Mesenchymal stem cell (in vitro differentiated cells and primary cell): ENCODE measurements around the gene OR5L1.

Experiments
- DNase-seq: peaks from one replicate; pipeline ENCODE4 v3.0.0-alpha.2; 2013
- H2AFZ ChIP-seq: one replicate; pipeline ENCODE4 v1.6.1; 2013; ENCODE audit warnings: low read depth, mild to moderate bottlenecking, control low read depth, inconsistent platforms, low read length, moderate library complexity
- H2AK5ac ChIP-seq: 2 replicates; pipeline ENCODE4 v1.6.1; 2013; ENCODE audit warnings: low read length, moderate library complexity, mild to moderate bottlenecking, inconsistent platforms; ENCODE audit not compliant: severe bottlenecking
- H2BK120ac ChIP-seq: one replicate; pipeline ENCODE4 v1.6.1; 2013; ENCODE audit warnings: low read depth, mild to moderate bottlenecking, inconsistent platforms, low read length, moderate library complexity
- H2BK12ac ChIP-seq, 2 experiments: one replicate each; pipeline ENCODE4 v1.6.1; 2013; ENCODE audit warnings: inconsistent platforms in 2 of 2, low read length in 2 of 2, mild to moderate bottlenecking in 2 of 2, moderate library complexity in 2 of 2, control low read depth in 1 of 2
- H2BK15ac ChIP-seq: one replicate; pipeline ENCODE4 v1.6.1; 2013; ENCODE audit warnings: mild to moderate bottlenecking, low read depth, inconsistent platforms; ENCODE audit not compliant: poor library complexity, severe bottlenecking
- H2BK5ac ChIP-seq: 2 replicates; pipeline ENCODE4 v1.6.1; 2013; ENCODE audit warnings: low read depth, mild to moderate bottlenecking, low read length, control low read depth, inconsistent platforms; ENCODE audit not compliant: poor library complexity, severe bottlenecking
- H3K14ac ChIP-seq, 2 experiments: one replicate each; pipeline ENCODE4 v1.6.1; 2013; ENCODE audit warnings: inconsistent platforms in 2 of 2, low read length in 2 of 2, control low read depth in 1 of 2, mild to moderate bottlenecking in 1 of 2, moderate library complexity in 1 of 2
- H3K18ac ChIP-seq, 2 experiments: one replicate each; pipeline ENCODE4 v1.6.1; 2013; ENCODE audit warnings: inconsistent platforms in 2 of 2, low read length in 2 of 2, control low read depth in 1 of 2, low read depth in 1 of 2, mild to moderate bottlenecking in 1 of 2
- H3K23ac ChIP-seq, 2 experiments: one replicate each; pipeline ENCODE4 v1.6.1; 2013; ENCODE audit warnings: inconsistent platforms in 2 of 2, low read length in 2 of 2, mild to moderate bottlenecking in 2 of 2, moderate library complexity in 2 of 2, control low read depth in 1 of 2
- H3K27ac ChIP-seq: 2 replicates; pipeline ENCODE4 v1.5.1; 2013; ENCODE audit warnings: mild to moderate bottlenecking, moderate library complexity, low read length, control low read depth, inconsistent platforms; ENCODE audit not compliant: poor library complexity, severe bottlenecking
- H3K27me3 ChIP-seq, 2 experiments: 2 replicates each; pipeline versions ENCODE4 v1.6.1 to v1.7.0; 2013; ENCODE audit warnings: low read length in 2 of 2, mild to moderate bottlenecking in 2 of 2, moderate library complexity in 2 of 2, control low read depth in 1 of 2, inconsistent platforms in 1 of 2; ENCODE audit not compliant: control insufficient read depth in 1 of 2, insufficient read depth in 1 of 2
- H3K36me3 ChIP-seq, 2 experiments: 2 replicates each; pipeline versions ENCODE4 v1.6.1 to v1.7.0; 2013; ENCODE audit warnings: low read length in 2 of 2, control low read depth in 1 of 2, inconsistent platforms in 1 of 2, low read depth in 1 of 2, mild to moderate bottlenecking in 1 of 2; ENCODE audit not compliant: insufficient read depth in 2 of 2, control insufficient read depth in 1 of 2
- H3K4ac ChIP-seq, 2 experiments: one replicate each; pipeline ENCODE4 v1.6.1; 2013; ENCODE audit warnings: inconsistent platforms in 2 of 2, low read length in 2 of 2, mild to moderate bottlenecking in 2 of 2, moderate library complexity in 2 of 2, control low read depth in 1 of 2, low read depth in 1 of 2
- H3K4me1 ChIP-seq: 2 replicates; pipeline ENCODE4 v1.6.1; 2013; ENCODE audit warnings: low read depth, low read length, control low read depth; ENCODE audit not compliant: control insufficient read depth, insufficient read depth
- H3K4me2 ChIP-seq: 2 replicates; pipeline ENCODE4 v1.6.1; 2013; ENCODE audit warnings: low read length, mild to moderate bottlenecking, inconsistent platforms; ENCODE audit not compliant: poor library complexity, severe bottlenecking
- H3K4me3 ChIP-seq, 2 experiments: 2 replicates each; pipeline versions ENCODE4 v1.5.1 to v1.7.0; 2013; ENCODE audit warnings: low read length in 2 of 2, mild to moderate bottlenecking in 2 of 2, control low read depth in 1 of 2, low read depth in 1 of 2; ENCODE audit not compliant: insufficient read depth in 1 of 2
- H3K79me1 ChIP-seq: replicated peaks from 2 replicates; pipeline ENCODE4 v1.6.1; 2013; ENCODE audit warnings: mild to moderate bottlenecking, control low read depth, low read length, inconsistent platforms; ENCODE audit not compliant: poor library complexity, severe bottlenecking
- H3K9ac ChIP-seq: 2 replicates; pipeline ENCODE4 v1.7.0; 2013; ENCODE audit warnings: mild to moderate bottlenecking, low read length, moderate library complexity
- H3K9me3 ChIP-seq: 2 replicates; pipeline ENCODE4 v1.7.0; 2013; ENCODE audit warnings: mild to moderate bottlenecking, low read length; ENCODE audit not compliant: control insufficient read depth
- H4K8ac ChIP-seq: one replicate; pipeline ENCODE4 v1.6.1; 2013; ENCODE audit warnings: inconsistent platforms, mild to moderate bottlenecking, low read length, moderate library complexity
- H4K91ac ChIP-seq: one replicate; pipeline ENCODE4 v1.6.1; 2013; ENCODE audit warnings: mild to moderate bottlenecking, low read length, inconsistent platforms
- WGBS: methylation state at CpG from one replicate; pipeline ENCODE4 v1.1.7; 2013; ENCODE audit warnings: mixed read lengths; 5-methylcytosine and 5-hydroxymethylcytosine counted together

Gene OR5L1

DNA sequence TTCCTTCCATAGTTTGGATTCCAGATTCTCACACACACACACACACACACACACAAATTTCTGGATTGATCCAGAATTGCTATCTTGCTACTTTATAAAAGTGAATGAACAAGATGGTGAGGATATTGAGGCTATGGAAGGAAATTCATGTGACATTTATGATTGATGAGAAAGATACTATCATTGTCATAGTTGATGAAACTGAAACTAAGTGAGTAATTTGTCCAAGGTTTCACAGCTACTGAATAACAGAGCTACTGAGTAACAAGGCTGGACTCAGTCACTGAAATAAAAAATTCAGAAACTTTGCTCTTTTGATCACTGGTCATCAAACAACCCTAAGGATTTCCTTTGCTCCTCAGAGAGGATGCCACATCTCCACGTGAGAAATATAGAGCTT lies 43.5 kb downstream of the OR5L1 start:
- no peak overlapping the region for H3K4ac ChIP-seq
- H4K8ac ChIP-seq: no peak overlapping the region
- H3K18ac ChIP-seq: no peak overlapping the region
- no peaks in the 10 kb centered on the region for H3K9me3 ChIP-seq
- no peak overlapping the region for H2AFZ ChIP-seq
- no peak overlapping the region for H2BK5ac ChIP-seq
- H3K9ac ChIP-seq: no peak overlapping the region
- no CpG with 5 or more reads among the region's 1 CpG for WGBS
- H4K91ac ChIP-seq: no peak overlapping the region
- no peaks in the 10 kb centered on the region for H3K79me1 ChIP-seq
- no peak overlapping the region for H3K14ac ChIP-seq
- no peak overlapping the region for H3K4me2 ChIP-seq
- no peak overlapping the region for H3K23ac ChIP-seq
- H2AK5ac ChIP-seq: no peak overlapping the region
- no peaks in the 10 kb centered on the region for H3K4me1 ChIP-seq
- H2BK120ac ChIP-seq: no peak overlapping the region
- no peaks in the 10 kb centered on the region for H3K27me3 ChIP-seq
- H2BK15ac ChIP-seq: no peak overlapping the region
- no peak for DNase-seq
- no peak overlapping the region for H3K4me3 ChIP-seq
- H3K36me3 ChIP-seq: no peaks in the 10 kb centered on the region
- no peak overlapping the region for H3K27ac ChIP-seq
- no peak overlapping the region for H2BK12ac ChIP-seq
